Adrenal gland (tissue), 12 donors: Measurements from ENCODE around the gene MAP3K2. TPM values are rescaled to one million over a fixed set of nuclear protein-coding genes. Genes with fewer than 3 reads are reported as not detected.

Source experiments
- DNase-seq, 7 donors: peaks; one replicate each; pipeline ENCODE4 v3.0.0-alpha.2; 2019 to 2020
- H3K27ac ChIP-seq, 5 donors: fragments of 200-600 bp; sonication (generic) in 4 of 5; 1 replicate in 3 of 5; 2 replicates in 2 of 5; pipeline versions ENCODE4 v1.5.1 to v1.8.0; 2016 to 2020; ENCODE audit warnings: mild to moderate bottlenecking in 1 of 5
- H3K27me3 ChIP-seq: fragments of 200-600 bp; 2 replicates; pipeline ENCODE4 v1.8.0; 2021
- H3K36me3 ChIP-seq, 2 donors: fragments of 200-600 bp; replicated peaks in 1 of 2; 1 replicate in 1 of 2; 2 replicates in 1 of 2; pipeline versions ENCODE4 v1.5.1 to v1.8.0; 2018 to 2022
- H3K4me1 ChIP-seq, 2 donors: fragments of 200-600 bp; replicated peaks in 1 of 2; 1 replicate in 1 of 2; 2 replicates in 1 of 2; pipeline versions ENCODE4 v1.5.1 to v1.8.0; 2018 to 2021
- H3K4me3 ChIP-seq, 4 donors: fragments of 200-600 bp; sonication (generic) in 3 of 4; one replicate each; pipeline ENCODE4 v1.5.1; 2016 to 2018
- H3K9me3 ChIP-seq, 3 donors: fragments of 200-600 bp; sonication (generic) in 1 of 3; replicated peaks in 1 of 3; 1 replicate in 2 of 3; 2 replicates in 1 of 3; pipeline versions ENCODE4 v1.5.1 to v1.8.0; 2016 to 2021
- CTCF ChIP-seq, 6 experiments: fragments of 450-650 bp in 4 of 6; fragments of 200-600 bp in 2 of 6; sonication (generic) in 1 of 6; IDR thresholded peaks; 1 replicate in 5 of 6; 2 replicates in 1 of 6; pipeline versions ENCODE4 v1.5.1 to v1.8.0; 2016 to 2021; ENCODE audit warnings: antibody characterized with exemption in 6 of 6, mild to moderate bottlenecking in 2 of 6, moderate library complexity in 1 of 6
- POLR2A ChIP-seq, 2 donors: fragments of 450-650 bp; IDR thresholded peaks; one replicate each; pipeline ENCODE4 v1.6.1; 2017; ENCODE audit warnings: antibody characterized with exemption in 2 of 2, mild to moderate bottlenecking in 2 of 2, moderate library complexity in 1 of 2
- WGBS, 4 donors: extraction: QIAGEN DNeasy Blood & Tissue Kit in 2 of 4; methylation state at CpG; one replicate each; pipeline versions ENCODE4 v1.1.5 to v1.1.7; 2013 to 2017; 5-methylcytosine and 5-hydroxymethylcytosine counted together
- intact Hi-C, 2 donors: fragments of 100-400 bp; cut with DNase I; formaldehyde crosslinking; loops; one replicate each; pipeline versions ENCODE4 v1.14.1 to v1.15.0; 2022 to 2023
- polyA plus RNA-seq, 3 donors: library from polyadenylated mRNA; stranded (reverse); fragments of 200-250 nt in 2 of 3; fragments of 350-450 nt in 1 of 3; fragmentation: Illumina TruSeq in 1 of 3; extraction: RNeasy Lipid Tissue Mini Kit (QIAGEN cat#74804) in 1 of 3; gene quantifications; one replicate each; pipeline ENCODE4 v1.2.3, GENCODE V29; 2013 to 2014
- total RNA-seq, 9 donors: library from RNA; depleted of rRNA in 4 of 9; stranded (reverse); fragments of >200 nt in 4 of 9; fragments of 120-200 nt in 1 of 9; fragmentation: NEBNext Ultra II Directional in 1 of 9; extraction: Animal tissue kit (Norgen Biotek cat#: 25700) in 1 of 9; gene quantifications; one replicate each; pipeline versions ENCODE4 v1.1.0 to v1.2.4, GENCODE V29; 2013 to 2023
- donor health status: healthy with polysubstance abuse.
- donor health status: Bipolar disorder and iron deficiency.
- donor health status: DM: yes; HTN: yes; CAD: no.
- donor health status: DM: no; HTN: no; CAD: no.
- donor health status: DM: no; HTN: no; CAD: no.
- donor health status: DM: yes; HTN: yes; CAD: no.

The MAP3K2 gene
- total and polyA plus RNA-seq, 12 donors, result 4.2 to 91.6 (median 49.2) TPM

- H3K4me3 ChIP-seq, result peak overlapping the region in 1 of 4 donors; percentile 42
- intact Hi-C loops, result loop anchor here (2.0 to 10.0 kb wide), 3 partner anchors 31 to 101 kb away; no protein-coding TSS in a partner anchor
- H3K27ac ChIP-seq, result no peak overlapping the region
- H3K9me3 ChIP-seq, result no peaks in the 10 kb centered on the region
- DNase-seq, result peak in 1 of 7 donors; percentile 31
- no peaks in the 10 kb centered on the region for H3K36me3 ChIP-seq
- TF ChIP-seq CTCF (IDR thresholded peaks at IDR 0.05), result no peak
- no peak for TF ChIP-seq POLR2A (IDR thresholded peaks at IDR 0.05)
- H3K27me3 ChIP-seq, result peaks cover 21% of the 10 kb centered on the region
- H3K4me1 ChIP-seq, result peaks cover 10 to 16% of the 10 kb centered on the region in 2 donors
- WGBS, 4 donors, result 2 to 5% (median 3%) methylated on average over 17 to 29 of the region's 29 CpGs
Measured at GRCh38 chr2:127423478-127423843, 35.7 kb upstream of the MAP3K2 start.

- 2 to 37% (median 6%) methylated on average over 4 to 73 of the region's 73 CpGs for whole genome bisulfite sequencing, 4 donors
- peak overlapping the region in 1 of 4 donors; percentile 42 for H3K4me3 ChIP-seq
- H3K27me3 ChIP-seq, result peaks cover 21% of the 10 kb centered on the region
- H3K36me3 ChIP-seq, result no peaks in the 10 kb centered on the region
- intact Hi-C loops, result loop anchor here (2.0 to 10.0 kb wide), 3 partner anchors 30 to 101 kb away; no protein-coding TSS in a partner anchor
- peaks cover 10 to 16% of the 10 kb centered on the region in 2 donors for H3K4me1 ChIP-seq
- H3K27ac ChIP-seq, result no peak overlapping the region
- TF ChIP-seq POLR2A (IDR thresholded peaks at IDR 0.05) (no peak), CTCF (IDR thresholded peaks at IDR 0.05) (no peak)
- DNase-seq, result peak in 1 of 7 donors; percentile 47
- no peaks in the 10 kb centered on the region for H3K9me3 ChIP-seq
Measured at GRCh38 chr2:127422559-127423477, 35.0 kb upstream of the MAP3K2 start.

GRCh38 chr2:127421871-127422558 is 34.2 kb upstream of the MAP3K2 start:
- Histone ChIP-seq H3K36me3 (no peaks in the 10 kb centered on the region), H3K4me3 (no peak overlapping the region), H3K27ac (no peak overlapping the region), H3K9me3 (no peaks in the 10 kb centered on the region), H3K27me3 (peaks cover 21% of the 10 kb centered on the region), H3K4me1 (peaks cover 10 to 16% of the 10 kb centered on the region in 2 donors)
- peak in 1 of 7 donors; percentile 38 for DNase-seq
- TF ChIP-seq CTCF (IDR thresholded peaks at IDR 0.05), result no peak
- TF ChIP-seq POLR2A (IDR thresholded peaks at IDR 0.05), result no peak
- intact Hi-C loops, result loop anchor here (2.0 to 10.0 kb wide), 4 partner anchors 29 to 100 kb away; no protein-coding TSS in a partner anchor
- 66 to 72% (median 71%) methylated on average over 10 to 16 of the region's 16 CpGs for WGBS, 4 donors
